BLaER1 treated with 17β-estradiol and CSF1 and Interleukin-3, amounts not matched to agents 10 nM and 100 nM (cell line): ENCODE data around the gene SLC25A21.
"Not testable (repeated sequence)": the region's sequence is repeated elsewhere in the genome, so short reads cannot be mapped to it uniquely, and the experiment has no call there.

Experiments
- H3K27ac ChIP-seq, 11 experiments: shearing (Covaris generic); formaldehyde crosslinking; 2 replicates each; pipeline ENCODE4 v1.8.1; 2022
- H3K27me3 ChIP-seq, 11 experiments: shearing (Covaris generic); formaldehyde crosslinking; 2 replicates each; pipeline ENCODE4 v1.8.1; 2022
- H3K36me3 ChIP-seq, 11 experiments: shearing (Covaris generic); formaldehyde crosslinking; 2 replicates each; pipeline ENCODE4 v1.8.1; 2022
- H3K4me1 ChIP-seq, 10 experiments: shearing (Covaris generic); formaldehyde crosslinking; 2 replicates each; pipeline ENCODE4 v1.8.1; 2022
- H3K4me2 ChIP-seq, 11 experiments: shearing (Covaris generic); formaldehyde crosslinking; 2 replicates each; pipeline ENCODE4 v1.8.1; 2022
- H3K4me3 ChIP-seq, 10 experiments: shearing (Covaris generic); formaldehyde crosslinking; 2 replicates each; pipeline ENCODE4 v1.8.1; 2022
- H3K9ac ChIP-seq, 11 experiments: shearing (Covaris generic); formaldehyde crosslinking; 2 replicates each; pipeline ENCODE4 v1.8.1; 2022
- H3K9me3 ChIP-seq, 11 experiments: shearing (Covaris generic); formaldehyde crosslinking; replicated peaks in 1 of 11; 2 replicates each; pipeline ENCODE4 v1.8.1; 2022
- H4K20me1 ChIP-seq, 11 experiments: shearing (Covaris generic); formaldehyde crosslinking; 2 replicates each; pipeline ENCODE4 v1.8.1; 2022
- Cebpa-rat ChIP-seq, 11 experiments: shearing (Covaris generic); IDR thresholded peaks; 2 replicates each; pipeline ENCODE4 v1.8.1; 2022

Gene SLC25A21

GRCh38 chr14:36713960-36714703 lies 458.3 kb downstream of the SLC25A21 start:
- H4K20me1 ChIP-seq, result no peaks in the 10 kb centered on the region; a peak in 1 of 22 replicates

DNA sequence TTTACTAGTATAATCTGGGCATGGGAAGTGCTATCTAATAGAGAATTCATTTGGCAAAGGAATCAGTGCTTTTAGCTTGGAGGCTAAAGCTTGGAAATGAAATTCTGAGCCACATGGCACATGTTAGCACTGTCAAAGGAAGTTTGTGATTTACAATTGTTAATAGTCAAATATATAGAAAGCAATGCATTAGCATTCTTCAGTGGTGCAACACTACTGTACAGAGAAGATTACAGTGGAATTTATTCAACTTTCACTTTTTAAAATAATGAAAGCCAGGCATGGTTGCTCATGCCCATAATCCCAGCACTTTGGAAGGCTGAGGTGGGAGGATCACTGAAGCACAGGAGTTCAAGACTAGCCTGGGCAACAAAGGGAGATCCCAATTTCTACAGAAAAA lies 464.8 kb downstream of the SLC25A21 start:
- no peaks in the 10 kb centered on the region for H4K20me1 ChIP-seq
- no peaks in the 10 kb centered on the region for H3K9me3 ChIP-seq
- no peak overlapping the region for H3K27ac ChIP-seq
- no peak for TF ChIP-seq Cebpa-rat (IDR thresholded peaks at IDR 0.05)
- H3K9ac ChIP-seq, result no peak overlapping the region
- no peaks in the 10 kb centered on the region for H3K36me3 ChIP-seq
- H3K4me3 ChIP-seq, result no peak overlapping the region
- no peaks in the 10 kb centered on the region for H3K27me3 ChIP-seq
- no peak overlapping the region for H3K4me2 ChIP-seq
- H3K4me1 ChIP-seq, result no peaks in the 10 kb centered on the region

More at GRCh38 chr14:36713960-36714703, 458.3 kb downstream of the SLC25A21 start:
- Histone ChIP-seq H3K27me3 (no peaks in the 10 kb centered on the region), H3K27ac (no peak overlapping the region), H3K36me3 (no peaks in the 10 kb centered on the region), H3K4me1 (no peaks in the 10 kb centered on the region), H3K4me3 (no peak overlapping the region), H3K4me2 (no peak overlapping the region), H3K9ac (no peak overlapping the region), H3K9me3 (no peaks in the 10 kb centered on the region)
- no peak for TF ChIP-seq Cebpa-rat (IDR thresholded peaks at IDR 0.05)

DNA sequence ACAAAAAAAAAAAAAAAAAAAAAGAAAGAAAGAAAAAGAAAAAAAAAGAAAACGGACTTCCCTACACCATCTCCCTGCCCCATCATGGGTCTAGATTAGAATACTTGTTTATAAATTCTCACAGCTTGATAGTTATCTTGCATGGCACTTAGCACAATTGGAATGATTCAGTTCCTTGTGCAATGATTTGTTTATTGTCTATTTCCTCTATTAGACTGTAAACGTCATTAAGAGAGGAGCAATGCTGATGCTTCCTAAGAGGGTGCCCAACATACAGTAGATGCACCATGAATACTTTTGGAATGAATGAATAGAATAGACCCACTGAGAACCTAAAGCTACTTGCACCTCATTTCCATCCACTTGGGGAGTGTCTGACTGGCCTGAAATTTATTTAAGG lies 469.9 kb downstream of the SLC25A21 start:
- TF ChIP-seq Cebpa-rat (IDR thresholded peaks at IDR 0.05), result no peak
- Histone ChIP-seq H3K4me2 (no peak overlapping the region), H3K27me3 (no peaks in the 10 kb centered on the region), H3K36me3 (no peaks in the 10 kb centered on the region), H3K4me3 (no peak overlapping the region), H3K9me3 (peaks cover 0 to 10% (median 0%) of the 10 kb centered on the region in 11 experiments; a peak in 2 of 22 replicates), H3K9ac (no peak overlapping the region), H3K27ac (no peak overlapping the region), H3K4me1 (no peaks in the 10 kb centered on the region), H4K20me1 (no peaks in the 10 kb centered on the region)

DNA sequence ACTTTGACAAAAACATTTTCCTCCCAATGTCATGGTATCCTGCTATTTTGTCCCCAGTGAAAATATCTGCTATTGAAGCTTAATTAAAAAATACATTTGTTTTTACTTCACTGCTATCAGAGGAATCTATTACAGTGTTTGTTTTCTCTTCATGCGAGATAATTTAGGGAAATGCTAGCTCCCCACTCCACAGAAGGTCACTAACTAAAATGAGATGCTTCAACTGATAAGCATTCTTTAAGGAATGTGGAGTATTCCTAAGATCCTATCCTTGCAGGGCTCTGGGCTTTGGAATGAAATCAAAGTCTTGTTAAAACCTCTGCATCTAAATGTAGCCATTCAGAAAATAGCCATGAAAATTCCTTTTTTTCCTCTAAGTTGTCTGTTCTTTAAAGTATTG lies 471.3 kb downstream of the SLC25A21 start:
- H3K36me3 ChIP-seq, result no peaks in the 10 kb centered on the region
- H3K9ac ChIP-seq, result no peak overlapping the region
- no peak overlapping the region for H3K27ac ChIP-seq
- H3K4me3 ChIP-seq, result no peak overlapping the region
- peaks cover 0 to 10% (median 0%) of the 10 kb centered on the region in 11 experiments; a peak in 2 of 22 replicates for H3K9me3 ChIP-seq
- H3K4me2 ChIP-seq, result no peak overlapping the region
- TF ChIP-seq Cebpa-rat (IDR thresholded peaks at IDR 0.05), result no peak
- no peaks in the 10 kb centered on the region for H3K4me1 ChIP-seq
- H3K27me3 ChIP-seq, result no peaks in the 10 kb centered on the region
- H4K20me1 ChIP-seq, result no peaks in the 10 kb centered on the region

DNA sequence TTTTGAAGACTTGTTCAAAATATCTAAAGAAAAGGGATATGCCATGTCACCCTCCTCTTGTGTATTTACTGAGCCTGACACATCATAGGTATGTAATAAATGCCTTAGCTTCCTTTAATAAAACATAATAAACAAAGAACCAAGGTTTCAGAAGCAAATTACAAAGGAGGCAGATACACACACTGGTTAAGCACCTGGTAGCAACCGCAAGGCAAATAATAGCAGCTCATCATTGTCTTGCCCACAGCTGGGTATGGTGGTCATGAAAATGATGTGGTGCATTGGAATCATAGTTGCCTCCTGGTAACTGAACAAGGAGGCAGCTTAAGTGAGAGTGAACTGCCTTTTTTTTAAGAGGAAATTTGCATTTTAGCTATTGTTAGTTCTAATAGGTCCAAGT lies 471.8 kb downstream of the SLC25A21 start:
- Histone ChIP-seq H3K4me2 (no peak overlapping the region), H3K4me3 (no peak overlapping the region), H4K20me1 (no peaks in the 10 kb centered on the region), H3K9ac (no peak overlapping the region), H3K27me3 (no peaks in the 10 kb centered on the region), H3K36me3 (no peaks in the 10 kb centered on the region), H3K9me3 (peaks cover 0 to 10% (median 0%) of the 10 kb centered on the region in 11 experiments; a peak in 2 of 22 replicates), H3K27ac (no peak overlapping the region), H3K4me1 (no peaks in the 10 kb centered on the region)
- TF ChIP-seq Cebpa-rat (IDR thresholded peaks at IDR 0.05), result no peak

- H3K4me1 ChIP-seq, H3K4me3 ChIP-seq, H3K36me3 ChIP-seq, H3K27ac ChIP-seq, H3K27me3 ChIP-seq, H3K9ac ChIP-seq, H4K20me1 ChIP-seq, H3K4me2 ChIP-seq, H3K9me3 ChIP-seq: not testable (repeated sequence)
These were observed 473.0 kb downstream of the SLC25A21 start for GRCh38 chr14:36699420-36699819.

GRCh38 chr14:36690311-36691040 lies 481.9 kb downstream of the SLC25A21 start:
- no peaks in the 10 kb centered on the region for H3K4me1 ChIP-seq
- H3K4me2 ChIP-seq, result no peak overlapping the region
- no peak overlapping the region for H3K9ac ChIP-seq
- H4K20me1 ChIP-seq, result no peaks in the 10 kb centered on the region
- H3K4me3 ChIP-seq, result no peak overlapping the region
- H3K9me3 ChIP-seq, result peaks cover 0 to 8% (median 0%) of the 10 kb centered on the region in 11 experiments; a peak in 1 of 22 replicates
- no peaks in the 10 kb centered on the region for H3K27me3 ChIP-seq
- no peak overlapping the region for H3K27ac ChIP-seq
- H3K36me3 ChIP-seq, result no peaks in the 10 kb centered on the region
- no peak for TF ChIP-seq Cebpa-rat (IDR thresholded peaks at IDR 0.05)

GRCh38 chr14:36684946-36685345 lies 487.5 kb downstream of the SLC25A21 start:
- H3K4me1 ChIP-seq, result no peaks in the 10 kb centered on the region
- no peak overlapping the region for H3K27ac ChIP-seq
- no peaks in the 10 kb centered on the region for H4K20me1 ChIP-seq
- TF ChIP-seq Cebpa-rat (IDR thresholded peaks at IDR 0.05), result no peak
- H3K27me3 ChIP-seq, result no peaks in the 10 kb centered on the region
- H3K4me3 ChIP-seq, result no peak overlapping the region
- H3K36me3 ChIP-seq, result no peaks in the 10 kb centered on the region
- no peak overlapping the region for H3K9ac ChIP-seq
- H3K9me3 ChIP-seq, result 0 out of 22 replicates have a peak, but pooled peaks cover 0 to 4% (median 0%) of the 10 kb centered on the region in 11 experiments
- H3K4me2 ChIP-seq, result no peak overlapping the region

DNA sequence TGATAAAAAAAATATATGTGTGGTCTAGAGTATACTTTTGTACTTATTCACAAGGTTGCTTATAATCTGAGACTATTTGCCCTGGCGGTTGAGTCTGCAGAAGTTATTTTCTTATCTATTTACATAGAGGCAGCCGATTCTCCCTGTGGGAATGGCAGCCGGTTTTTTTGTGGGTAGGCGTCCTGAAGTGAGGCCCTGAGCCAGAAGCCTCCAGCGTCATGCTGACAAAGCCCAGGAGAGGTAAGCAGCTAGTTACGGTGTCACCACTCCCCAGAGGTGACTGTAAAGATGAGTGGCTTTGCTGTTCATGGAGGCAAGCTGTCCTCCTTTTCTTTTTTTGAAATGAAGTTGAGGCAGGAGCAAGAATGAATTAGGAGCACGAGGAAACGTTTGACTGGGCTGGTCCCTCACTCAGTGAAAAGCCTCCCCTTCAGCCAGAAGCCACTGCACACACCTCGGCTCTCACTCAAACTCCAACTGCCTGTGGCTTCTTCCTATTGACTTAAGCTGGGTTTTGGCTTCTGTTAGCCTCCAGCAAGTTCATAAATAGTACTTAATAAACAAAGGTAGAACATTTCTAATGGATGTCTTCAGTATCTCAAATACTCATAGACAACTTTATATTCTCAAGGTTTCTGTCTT lies 489.2 kb downstream of the SLC25A21 start:
- Histone ChIP-seq H3K27ac (no peak overlapping the region), H3K4me1 (peaks cover 0 to 2% (median 0%) of the 10 kb centered on the region in 10 experiments; a peak in 4 of 20 replicates), H3K9ac (no peak overlapping the region), H3K36me3 (no peaks in the 10 kb centered on the region), H3K4me2 (no peak overlapping the region), H3K9me3 (no peaks in the 10 kb centered on the region), H3K4me3 (no peak overlapping the region), H3K27me3 (no peaks in the 10 kb centered on the region), H4K20me1 (no peaks in the 10 kb centered on the region)
- TF ChIP-seq Cebpa-rat (IDR thresholded peaks at IDR 0.05), result no peak
